Heart left ventricle (tissue), 16 donors: Measurements from ENCODE around the gene MAFF. TPM values are rescaled to one million over a fixed set of nuclear protein-coding genes. Genes with fewer than 3 reads are reported as not detected.
A peak's percentile ranks its signal among the peaks of the same experiment; 100 is the strongest.

Experiments
- ATAC-seq, 4 donors: fragments of 200-7000 bp; cut with Tn5 transposase; one replicate each; pipeline ENCODE4 v1.9.1; 2020 to 2022; ENCODE audit warnings: moderate library complexity in 4 of 4, mild to moderate bottlenecking in 3 of 4, moderate number of reproducible peaks in 1 of 4
- DNase-seq, 5 donors: peaks; one replicate each; pipeline ENCODE4 v3.0.0-alpha.2; 2020
- H3K27ac ChIP-seq, 12 donors: fragments of 200-600 bp; sonication (generic) in 4 of 12; one replicate each; pipeline versions ENCODE4 v1.5.0 to v1.8.0; 2016 to 2022; ENCODE audit warnings: mild to moderate bottlenecking in 2 of 12
- H3K27me3 ChIP-seq, 9 donors: fragments of 200-600 bp; sonication (generic) in 2 of 9; one replicate each; pipeline versions ENCODE4 v1.5.1 to v1.8.0; 2016 to 2022; ENCODE audit warnings: mild to moderate bottlenecking in 3 of 9
- H3K36me3 ChIP-seq, 9 donors: fragments of 200-600 bp; sonication (generic) in 2 of 9; one replicate each; pipeline versions ENCODE4 v1.5.0 to v1.8.0; 2018 to 2022; ENCODE audit warnings: mild to moderate bottlenecking in 2 of 9
- H3K4me1 ChIP-seq, 12 donors: fragments of 200-600 bp; sonication (generic) in 4 of 12; one replicate each; pipeline versions ENCODE4 v1.5.0 to v1.8.0; 2016 to 2022; ENCODE audit warnings: mild to moderate bottlenecking in 3 of 12
- H3K4me3 ChIP-seq, 12 donors: fragments of 200-600 bp; sonication (generic) in 4 of 12; one replicate each; pipeline versions ENCODE4 v1.5.0 to v1.8.0; 2017 to 2022; ENCODE audit warnings: mild to moderate bottlenecking in 9 of 12, moderate library complexity in 4 of 12
- H3K9me3 ChIP-seq, 12 donors: fragments of 200-600 bp; sonication (generic) in 4 of 12; one replicate each; pipeline versions ENCODE4 v1.5.0 to v1.8.0; 2016 to 2022; ENCODE audit warnings: mild to moderate bottlenecking in 1 of 12
- POLR2A ChIP-seq, 2 donors: fragments of 450-650 bp; IDR thresholded peaks; one replicate each; pipeline ENCODE4 v1.6.1; 2017; ENCODE audit warnings: antibody characterized with exemption in 2 of 2, mild to moderate bottlenecking in 2 of 2, moderate library complexity in 2 of 2
- WGBS, 4 donors: extraction: QIAGEN DNeasy Blood & Tissue Kit in 2 of 4; methylation state at CpG; one replicate each; pipeline versions ENCODE4 v1.1.5 to v1.1.7; 2013 to 2018; 5-methylcytosine and 5-hydroxymethylcytosine counted together
- intact Hi-C, 10 donors: fragments of 100-400 bp; cut with DNase I; formaldehyde crosslinking; loops; one replicate each; pipeline versions ENCODE4 v1.11.1 to v1.14.2; 2022
- polyA plus RNA-seq, 2 donors: library from polyadenylated mRNA; stranded (reverse); fragments of 200-250 nt; gene quantifications; one replicate each; pipeline ENCODE4 v1.2.3, GENCODE V29; 2013
- total RNA-seq, 9 donors: library from RNA; depleted of rRNA in 2 of 9; stranded (reverse); fragments of >200 nt in 2 of 9; fragmentation: NEBNext Ultra II Directional in 3 of 9; extraction: Animal tissue kit (Norgen Biotek cat#: 25700) in 3 of 9; gene quantifications; one replicate each; pipeline versions ENCODE4 v1.1.0 to v1.2.4, GENCODE V29; 2016 to 2023
- TF ChIP-seq, protein P1 (sequence below), 12 donors: fragments of 200-600 bp; sonication (generic) in 4 of 12; IDR thresholded peaks; one replicate each; pipeline versions ENCODE4 v1.5.0 to v1.8.0; 2018 to 2022; ENCODE audit warnings: antibody characterized with exemption in 12 of 12, mild to moderate bottlenecking in 5 of 12
- donor health status: ischemic (EF 13 %, LVEDD 7.1; RV severe dilation, severe dysfunction).
- donor health status: healthy with polysubstance abuse.
- donor health status: DM: no; HTN: yes; CAD: no.
- donor health status: DM: no; HTN: no; CAD: no.
- donor health status: ischemic (EF 25% LVEDD 6.9; RV normal size, moderate dysfunction).
- donor health status: ischemic (EF 25% LVEDD 5.7; RV mildly dilated, moderate dysfunction).
- donor health status: healthy.
- donor health status: DM: yes; HTN: yes; CAD: no.
- donor health status: ischemic (EF 35%, LVEDD 5.7; RV mildly dilated, moderate dysfunction).
- donor health status: nonischemic (EF 11% LVEDD 7.7; RV severe dilation, severe dysfunction).
- donor health status: DM: yes; HTN: yes; CAD: no.
- donor health status: PGD.
- donor health status: ischemic (EF 29% LVEDD 5.4; RV normal size, mild dysfunction).
- donor health status: nonischemic (EF 23%, LVEDD 6.1; RV moderate dilation, normal function).

MAFF gene
- total and polyA plus RNA-seq, 11 donors: 1.9 to 36.0 (median 4.7) TPM

DNA sequence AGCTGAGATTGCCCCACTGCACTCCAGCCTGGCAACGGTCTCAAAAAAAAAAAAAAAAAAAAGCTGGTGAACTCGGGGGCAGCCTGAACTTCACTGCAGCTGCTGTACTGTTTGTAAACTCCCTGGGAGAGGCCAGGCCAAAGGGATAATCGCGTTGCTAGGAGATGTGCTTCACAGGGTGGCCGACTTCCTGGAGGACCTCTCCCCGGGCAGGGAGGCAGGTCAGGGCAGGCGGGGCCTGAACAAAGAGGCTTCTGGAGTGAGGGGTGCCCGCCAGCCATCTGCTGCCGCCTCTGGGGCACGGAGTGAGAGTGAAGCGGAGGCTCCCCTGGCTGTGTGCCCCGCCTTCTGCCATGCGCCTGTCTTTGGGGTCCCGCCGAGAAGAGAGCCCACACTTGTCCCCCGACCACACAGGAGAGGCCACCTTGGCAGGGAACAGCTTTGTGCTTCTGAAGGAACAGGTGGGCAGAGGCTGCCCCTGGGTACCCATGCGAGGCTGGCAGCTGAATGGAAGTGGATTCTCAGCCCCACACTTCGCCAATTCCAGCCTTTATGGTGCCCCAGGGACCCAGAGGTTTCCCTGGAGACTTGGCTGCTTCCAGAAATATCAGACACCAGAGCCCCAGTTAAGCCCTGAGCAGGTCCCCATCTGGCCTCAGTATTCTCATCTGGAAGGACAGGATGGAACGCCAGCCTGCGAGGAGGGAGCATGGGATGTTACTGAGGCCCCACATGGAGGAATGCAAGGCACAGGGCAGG is 41.4 kb downstream of the MAFF start:
- Histone ChIP-seq H3K9me3 (no peaks in the 10 kb centered on the region), H3K27ac (peak overlapping the region in 11 of 12 donors; percentile 30 to 74 (median 54)), H3K36me3 (peaks cover 0 to 63% (median 45%) of the 10 kb centered on the region in 9 donors), H3K4me3 (no peak overlapping the region), H3K27me3 (no peaks in the 10 kb centered on the region), H3K4me1 (peaks cover 4 to 73% (median 42%) of the 10 kb centered on the region in 12 donors)
- DNase-seq (peak in 3 of 5 donors; percentile 54 to 69 (median 67)), ATAC-seq (peak in 3 of 4 donors; percentile 24 to 53 (median 33))
- no peak for TF ChIP-seq POLR2A (IDR thresholded peaks at IDR 0.05)
- TF ChIP-seq, protein P1, sequence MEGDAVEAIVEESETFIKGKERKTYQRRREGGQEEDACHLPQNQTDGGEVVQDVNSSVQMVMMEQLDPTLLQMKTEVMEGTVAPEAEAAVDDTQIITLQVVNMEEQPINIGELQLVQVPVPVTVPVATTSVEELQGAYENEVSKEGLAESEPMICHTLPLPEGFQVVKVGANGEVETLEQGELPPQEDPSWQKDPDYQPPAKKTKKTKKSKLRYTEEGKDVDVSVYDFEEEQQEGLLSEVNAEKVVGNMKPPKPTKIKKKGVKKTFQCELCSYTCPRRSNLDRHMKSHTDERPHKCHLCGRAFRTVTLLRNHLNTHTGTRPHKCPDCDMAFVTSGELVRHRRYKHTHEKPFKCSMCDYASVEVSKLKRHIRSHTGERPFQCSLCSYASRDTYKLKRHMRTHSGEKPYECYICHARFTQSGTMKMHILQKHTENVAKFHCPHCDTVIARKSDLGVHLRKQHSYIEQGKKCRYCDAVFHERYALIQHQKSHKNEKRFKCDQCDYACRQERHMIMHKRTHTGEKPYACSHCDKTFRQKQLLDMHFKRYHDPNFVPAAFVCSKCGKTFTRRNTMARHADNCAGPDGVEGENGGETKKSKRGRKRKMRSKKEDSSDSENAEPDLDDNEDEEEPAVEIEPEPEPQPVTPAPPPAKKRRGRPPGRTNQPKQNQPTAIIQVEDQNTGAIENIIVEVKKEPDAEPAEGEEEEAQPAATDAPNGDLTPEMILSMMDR (IDR thresholded peaks at IDR 0.05): no peak
- WGBS, 4 donors: 62 to 73% (median 66%) methylated on average over 11 to 20 of the region's 20 CpGs
- intact Hi-C loops: loop anchor here in 1 of 10 donors (10.0 kb wide), 1 partner anchor 128 kb away; the partner anchor contains the start of gene BAIAP2L2

GRCh38 chr22:38244106-38244505 is 42.3 kb downstream of the MAFF start:
- Histone ChIP-seq H3K9me3 (no peaks in the 10 kb centered on the region), H3K4me1 (peaks cover 4 to 64% (median 33%) of the 10 kb centered on the region in 12 donors), H3K4me3 (no peak overlapping the region), H3K27me3 (no peaks in the 10 kb centered on the region), H3K36me3 (peaks cover 0 to 59% (median 45%) of the 10 kb centered on the region in 9 donors), H3K27ac (peak overlapping the region in 3 of 12 donors; percentile 4 to 74 (median 68))
- intact Hi-C loops: loop anchor here in 1 of 10 donors (10.0 kb wide), 1 partner anchor 129 kb away; the partner anchor contains the start of gene BAIAP2L2
- DNase-seq (no peak), ATAC-seq (no peak)
- WGBS, 4 donors: 74 to 81% (median 77%) methylated on average over 4 of the region's 4 CpGs
- no peak for TF ChIP-seq POLR2A (IDR thresholded peaks at IDR 0.05)
- TF ChIP-seq, protein P1 (IDR thresholded peaks at IDR 0.05): no peak

DNA sequence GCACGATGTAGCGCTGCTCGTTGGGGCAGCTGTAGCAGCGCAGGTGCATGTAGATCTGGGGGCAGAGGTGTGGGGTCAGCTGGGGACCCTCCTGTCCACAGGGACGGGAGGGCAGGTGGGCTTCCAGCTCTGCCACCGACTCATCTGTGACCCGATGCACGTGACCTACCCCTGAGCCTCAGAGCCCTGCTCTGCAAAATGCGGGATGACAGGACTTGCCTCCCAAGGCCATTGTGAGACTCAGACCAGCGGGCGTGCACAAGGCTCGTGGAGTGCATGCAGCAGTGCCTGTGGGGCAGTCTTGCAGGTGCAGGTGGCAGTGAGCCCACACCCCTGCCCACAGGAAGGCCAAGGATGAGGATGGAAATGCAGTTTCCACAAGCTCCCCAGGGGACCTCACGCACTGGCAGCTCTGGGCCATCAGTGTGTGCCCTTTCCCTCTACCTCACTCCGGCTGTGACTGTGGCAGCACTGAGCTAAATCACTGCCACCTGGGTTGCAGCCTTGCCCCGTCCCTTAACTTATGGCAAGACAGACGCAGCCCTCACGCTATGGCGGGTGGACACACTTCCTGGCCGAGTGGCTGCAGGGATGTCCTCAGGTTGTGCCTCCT is 44.4 kb downstream of the MAFF start:
- no peak for ATAC-seq

More for the DNA sequence above, 44.4 kb downstream of the MAFF start:
- intact Hi-C loops: loop anchor here in 1 of 10 donors (10.0 kb wide), 1 partner anchor 131 kb away; the partner anchor contains the start of gene BAIAP2L2
- Histone ChIP-seq H3K9me3 (peaks cover 0 to 7% (median 0%) of the 10 kb centered on the region in 12 donors), H3K36me3 (peaks cover 0 to 52% (median 45%) of the 10 kb centered on the region in 9 donors), H3K4me3 (no peak overlapping the region), H3K4me1 (peaks cover 0 to 62% (median 30%) of the 10 kb centered on the region in 12 donors), H3K27ac (peak overlapping the region in 10 of 12 donors; percentile 11 to 82 (median 70)), H3K27me3 (no peaks in the 10 kb centered on the region)
- no peak for DNase-seq
- TF ChIP-seq, protein P1 (IDR thresholded peaks at IDR 0.05): no peak
- TF ChIP-seq POLR2A (IDR thresholded peaks at IDR 0.05): no peak
- 69 to 84% (median 81%) methylated on average over 15 to 19 of the region's 19 CpGs for WGBS, 4 donors
